Measurements from ENCODE around the gene METTL25B.
"Not testable (repeated sequence)": the region's sequence is repeated elsewhere in the genome, so short reads cannot be mapped to it uniquely, and the experiment has no call there.

METTL25B gene

DNA sequence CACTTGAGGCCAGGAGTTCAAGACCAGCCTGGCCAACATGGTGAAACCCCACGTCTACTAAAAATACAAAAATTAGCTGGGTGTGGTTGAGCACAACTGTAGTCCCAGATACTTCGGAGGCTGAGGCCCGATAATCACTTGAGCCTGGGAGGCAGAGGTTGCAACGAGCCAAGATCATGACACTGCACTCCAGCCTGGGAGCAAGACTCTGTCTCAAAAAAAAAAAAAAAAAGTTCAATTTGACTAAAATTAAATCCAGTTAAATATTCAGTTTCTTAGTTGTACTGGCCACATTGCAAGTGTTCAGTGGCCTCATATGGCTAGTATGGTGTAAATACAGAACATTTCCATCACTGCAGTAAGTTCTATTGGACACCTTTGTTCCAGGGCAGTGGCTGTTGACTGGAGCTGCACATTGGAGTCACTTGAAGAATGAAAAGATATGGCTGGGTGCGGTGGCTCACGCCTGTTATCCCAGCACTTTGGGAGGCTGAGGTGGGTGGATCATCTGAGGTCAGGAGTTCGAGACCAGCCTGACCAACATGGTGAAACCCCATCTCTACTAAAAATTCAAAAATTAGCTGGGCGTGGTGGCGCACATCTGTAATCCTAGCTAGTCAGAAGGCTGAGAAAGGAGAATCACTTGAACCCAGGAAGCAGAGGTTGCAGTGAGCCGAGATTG lies 29.4 kb downstream of the METTL25B start:
- not testable (repeated sequence) for H3K14ac ChIP-seq (ENCODE audit: low read length); H3K23ac ChIP-seq (ENCODE audit: low read depth, low read length, poor library complexity); H3K79me1 ChIP-seq (ENCODE audit: low read depth, low read length); H2BK12ac ChIP-seq (ENCODE audit: low read length); H2AFZ ChIP-seq (ENCODE audit: low read length); H3K18ac ChIP-seq (ENCODE audit: low read length); H3K36me3 ChIP-seq (replicated peaks in 1 of 2; ENCODE audit: control insufficient read depth in 2 of 2, insufficient read depth in 2 of 2, low read length in 2 of 2); H3K27ac ChIP-seq (replicated peaks; ENCODE audit: low read length); H3K4me3 ChIP-seq (ENCODE audit: low read length in 2 of 2); H4K91ac ChIP-seq (ENCODE audit: low read depth, low read length, poor library complexity); H3K9ac ChIP-seq (ENCODE audit: low read depth, low read length, poor library complexity); H4K8ac ChIP-seq (ENCODE audit: low read depth, low read length); H2BK5ac ChIP-seq (ENCODE audit: low read length); H3K4me1 ChIP-seq (ENCODE audit: control insufficient read depth in 2 of 2, insufficient read depth in 1 of 2, low read depth in 1 of 2, low read length in 2 of 2); H3K4ac ChIP-seq (ENCODE audit: low read length); H2BK120ac ChIP-seq (ENCODE audit: low read depth, low read length); DNase-seq (ENCODE audit: low spot score); H2AK5ac ChIP-seq (ENCODE audit: low read depth, low read length); H3K27me3 ChIP-seq (ENCODE audit: control insufficient read depth in 3 of 3, insufficient read depth in 3 of 3, low read depth in 1 of 3, low read length in 3 of 3); H3K4me2 ChIP-seq (ENCODE audit: insufficient read depth, low read length, poor library complexity, severe bottlenecking); H2BK15ac ChIP-seq (ENCODE audit: low read length); H3K9me3 ChIP-seq (replicated peaks in 1 of 2; ENCODE audit: control insufficient read depth in 2 of 2, insufficient read depth in 1 of 2, low read depth in 1 of 2, low read length in 2 of 2)
- no CpG with 5 or more reads among the region's 10 CpGs for WGBS, 2 donors (ENCODE audit: extremely low coverage in 2 of 2, insufficient read length in 2 of 2, insufficient replicate concordance in 1 of 2)

DNA sequence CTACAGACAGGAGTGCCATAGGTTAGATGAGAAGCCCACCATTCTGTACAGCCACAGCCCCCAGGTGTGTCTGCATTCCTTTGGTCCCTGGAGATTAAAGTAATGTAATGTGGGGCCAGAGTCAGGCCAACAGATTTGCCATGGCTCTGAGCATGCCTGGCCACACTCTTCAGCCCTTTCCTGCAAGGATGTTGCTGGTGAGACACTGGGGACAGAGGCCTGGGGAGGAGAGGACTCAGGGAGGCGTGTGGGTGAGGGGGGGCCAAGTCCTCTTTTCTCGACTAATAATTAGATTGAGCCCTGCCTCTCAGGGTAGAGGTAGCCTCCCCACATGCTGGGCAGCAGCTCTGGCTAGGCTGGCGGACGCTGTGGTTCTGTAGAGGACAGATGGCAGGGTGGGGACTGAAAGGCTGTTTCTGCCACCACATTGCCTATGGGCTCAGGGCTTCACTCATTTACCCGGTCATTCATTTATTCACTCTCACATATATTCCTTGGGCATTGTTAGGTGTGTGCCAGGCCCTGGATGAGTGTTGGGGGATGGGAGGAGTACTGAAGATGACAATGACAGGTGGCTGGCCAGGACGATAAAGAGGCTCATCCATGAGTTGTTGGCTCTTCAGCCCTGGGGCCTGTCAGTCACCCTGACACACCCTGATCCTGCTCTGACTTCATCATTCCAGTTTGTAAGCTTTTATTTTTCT lies 32.0 kb downstream of the METTL25B start:
- Histone ChIP-seq H2BK12ac (ENCODE audit: low read length) (no peak overlapping the region), H3K36me3 (replicated peaks in 1 of 2; ENCODE audit: control insufficient read depth in 2 of 2, insufficient read depth in 2 of 2, low read length in 2 of 2) (no peaks in the 10 kb centered on the region), H3K18ac (ENCODE audit: low read length) (peak overlapping the region; percentile 7), H3K9me3 (replicated peaks in 1 of 2; ENCODE audit: control insufficient read depth in 2 of 2, insufficient read depth in 1 of 2, low read depth in 1 of 2, low read length in 2 of 2) (no peaks in the 10 kb centered on the region), H3K9ac (ENCODE audit: low read depth, low read length, poor library complexity) (no peak overlapping the region), H3K4me3 (ENCODE audit: low read length in 2 of 2) (no peak overlapping the region), H3K79me1 (ENCODE audit: low read depth, low read length) (no peaks in the 10 kb centered on the region), H4K8ac (ENCODE audit: low read depth, low read length) (no peak overlapping the region), H3K4me1 (ENCODE audit: control insufficient read depth in 2 of 2, insufficient read depth in 1 of 2, low read depth in 1 of 2, low read length in 2 of 2) (peaks cover 3% of the 10 kb centered on the region in 2 donors), H2BK5ac (ENCODE audit: low read length) (no peak overlapping the region), H3K27ac (replicated peaks; ENCODE audit: low read length) (no peak overlapping the region), H3K4me2 (ENCODE audit: insufficient read depth, low read length, poor library complexity, severe bottlenecking) (no peak overlapping the region), H4K91ac (ENCODE audit: low read depth, low read length, poor library complexity) (no peak overlapping the region), H2AFZ (ENCODE audit: low read length) (no peak overlapping the region), H2BK120ac (ENCODE audit: low read depth, low read length) (no peak overlapping the region), H3K23ac (ENCODE audit: low read depth, low read length, poor library complexity) (no peak overlapping the region), H3K14ac (ENCODE audit: low read length) (no peak overlapping the region), H2AK5ac (ENCODE audit: low read depth, low read length) (no peak overlapping the region), H3K4ac (ENCODE audit: low read length) (no peak overlapping the region), H2BK15ac (ENCODE audit: low read length) (no peak overlapping the region), H3K27me3 (ENCODE audit: control insufficient read depth in 3 of 3, insufficient read depth in 3 of 3, low read depth in 1 of 3, low read length in 3 of 3) (no peaks in the 10 kb centered on the region)
- DNase-seq (ENCODE audit: low spot score) = no peak
- no CpG with 5 or more reads among the region's 6 CpGs for WGBS, 2 donors (ENCODE audit: extremely low coverage in 2 of 2, insufficient read length in 2 of 2, insufficient replicate concordance in 1 of 2)

DNA sequence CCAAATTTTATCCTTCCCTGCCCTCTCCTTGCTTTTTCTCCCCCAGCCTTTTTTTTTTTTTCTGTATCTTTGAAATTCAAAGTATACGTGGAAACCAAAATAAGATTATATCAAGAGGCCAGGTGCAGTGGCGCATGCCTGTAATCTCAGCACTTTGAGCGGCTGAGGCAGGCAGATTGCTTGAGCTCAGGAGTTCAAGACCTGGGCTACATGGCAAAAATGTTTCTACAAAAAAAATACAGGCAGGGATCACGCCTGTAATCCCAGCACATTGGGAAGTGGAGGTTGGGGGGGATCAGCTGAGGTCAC lies 32.5 kb downstream of the METTL25B start:
- no peak overlapping the region for H4K8ac ChIP-seq (ENCODE audit: low read depth, low read length)
- no peak overlapping the region for H2BK12ac ChIP-seq (ENCODE audit: low read length)
- no CpG with 5 or more reads among the region's 4 CpGs for WGBS, 2 donors (ENCODE audit: extremely low coverage in 2 of 2, insufficient read length in 2 of 2, insufficient replicate concordance in 1 of 2)
- peaks cover 3% of the 10 kb centered on the region in 2 donors for H3K4me1 ChIP-seq (ENCODE audit: control insufficient read depth in 2 of 2, insufficient read depth in 1 of 2, low read depth in 1 of 2, low read length in 2 of 2)
- no peak overlapping the region for H3K4me3 ChIP-seq (ENCODE audit: low read length in 2 of 2)
- DNase-seq (ENCODE audit: low spot score) = no peak
- no peak overlapping the region for H3K27ac ChIP-seq (replicated peaks; ENCODE audit: low read length)
- H3K4me2 ChIP-seq (ENCODE audit: insufficient read depth, low read length, poor library complexity, severe bottlenecking) = no peak overlapping the region
- no peaks in the 10 kb centered on the region for H3K79me1 ChIP-seq (ENCODE audit: low read depth, low read length)
- no peak overlapping the region for H3K4ac ChIP-seq (ENCODE audit: low read length)
- no peak overlapping the region for H2BK120ac ChIP-seq (ENCODE audit: low read depth, low read length)
- no peak overlapping the region for H3K23ac ChIP-seq (ENCODE audit: low read depth, low read length, poor library complexity)
- no peaks in the 10 kb centered on the region for H3K27me3 ChIP-seq (ENCODE audit: control insufficient read depth in 3 of 3, insufficient read depth in 3 of 3, low read depth in 1 of 3, low read length in 3 of 3)
- H3K9me3 ChIP-seq (replicated peaks in 1 of 2; ENCODE audit: control insufficient read depth in 2 of 2, insufficient read depth in 1 of 2, low read depth in 1 of 2, low read length in 2 of 2) = no peaks in the 10 kb centered on the region
- no peak overlapping the region for H2BK5ac ChIP-seq (ENCODE audit: low read length)
- H4K91ac ChIP-seq (ENCODE audit: low read depth, low read length, poor library complexity) = no peak overlapping the region
- no peak overlapping the region for H2BK15ac ChIP-seq (ENCODE audit: low read length)
- no peak overlapping the region for H3K14ac ChIP-seq (ENCODE audit: low read length)
- no peak overlapping the region for H3K18ac ChIP-seq (ENCODE audit: low read length)
- H2AFZ ChIP-seq (ENCODE audit: low read length) = no peak overlapping the region
- H3K9ac ChIP-seq (ENCODE audit: low read depth, low read length, poor library complexity) = no peak overlapping the region
- no peaks in the 10 kb centered on the region for H3K36me3 ChIP-seq (replicated peaks in 1 of 2; ENCODE audit: control insufficient read depth in 2 of 2, insufficient read depth in 2 of 2, low read length in 2 of 2)
- H2AK5ac ChIP-seq (ENCODE audit: low read depth, low read length) = no peak overlapping the region

DNA sequence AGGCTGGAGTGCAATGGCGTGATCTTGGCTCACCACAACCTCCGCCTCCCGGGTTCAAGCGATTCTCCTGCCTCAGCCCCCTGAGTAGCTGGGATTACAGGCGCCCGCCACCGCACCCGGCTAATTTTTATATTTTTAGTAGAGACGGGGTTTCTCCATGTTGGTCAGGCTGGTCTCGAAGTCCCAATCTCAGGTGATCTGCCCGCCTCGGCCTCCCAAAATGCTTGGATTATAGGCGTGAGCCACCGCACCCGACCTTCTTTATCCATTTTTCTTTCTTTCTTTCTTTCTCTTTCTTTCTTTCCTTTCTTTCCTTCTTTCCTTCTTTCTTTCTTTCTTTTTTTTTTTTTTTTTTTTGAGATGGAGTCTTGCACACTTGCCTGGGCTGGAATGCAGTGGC lies 36.9 kb downstream of the METTL25B start:
- H3K27ac ChIP-seq (replicated peaks; ENCODE audit: low read length); H3K9ac ChIP-seq (ENCODE audit: low read depth, low read length, poor library complexity); DNase-seq (ENCODE audit: low spot score); H2BK120ac ChIP-seq (ENCODE audit: low read depth, low read length); H2BK15ac ChIP-seq (ENCODE audit: low read length); H2AK5ac ChIP-seq (ENCODE audit: low read depth, low read length); H3K4ac ChIP-seq (ENCODE audit: low read length); H3K18ac ChIP-seq (ENCODE audit: low read length); H2BK5ac ChIP-seq (ENCODE audit: low read length); H4K91ac ChIP-seq (ENCODE audit: low read depth, low read length, poor library complexity); H4K8ac ChIP-seq (ENCODE audit: low read depth, low read length); H3K4me2 ChIP-seq (ENCODE audit: insufficient read depth, low read length, poor library complexity, severe bottlenecking); H2AFZ ChIP-seq (ENCODE audit: low read length); H3K27me3 ChIP-seq (ENCODE audit: control insufficient read depth in 3 of 3, insufficient read depth in 3 of 3, low read depth in 1 of 3, low read length in 3 of 3); H2BK12ac ChIP-seq (ENCODE audit: low read length); H3K4me3 ChIP-seq (ENCODE audit: low read length in 2 of 2); H3K9me3 ChIP-seq (replicated peaks in 1 of 2; ENCODE audit: control insufficient read depth in 2 of 2, insufficient read depth in 1 of 2, low read depth in 1 of 2, low read length in 2 of 2); H3K79me1 ChIP-seq (ENCODE audit: low read depth, low read length); H3K23ac ChIP-seq (ENCODE audit: low read depth, low read length, poor library complexity); H3K14ac ChIP-seq (ENCODE audit: low read length): not testable (repeated sequence)
- Histone ChIP-seq H3K4me1 (ENCODE audit: control insufficient read depth in 2 of 2, insufficient read depth in 1 of 2, low read depth in 1 of 2, low read length in 2 of 2) (peaks cover 14 to 16% of the 10 kb centered on the region in 2 donors), H3K36me3 (replicated peaks in 1 of 2; ENCODE audit: control insufficient read depth in 2 of 2, insufficient read depth in 2 of 2, low read length in 2 of 2) (peaks cover 0 to 12% of the 10 kb centered on the region in 2 donors)
- WGBS, 2 donors (ENCODE audit: extremely low coverage in 2 of 2, insufficient read length in 2 of 2, insufficient replicate concordance in 1 of 2) = no CpG with 5 or more reads among the region's 15 CpGs

Data from neuronal stem cell (in vitro differentiated cells).